Activated CD8-positive, alpha-beta T cell treated with anti-CD3 and anti-CD28 coated beads for 36 hours (primary cell): ENCODE results near the gene TMEM94. TPM values are rescaled to one million over a fixed set of nuclear protein-coding genes. Genes with fewer than 3 reads are reported as not detected.
"Not testable (repeated sequence)": the region's sequence is repeated elsewhere in the genome, so short reads cannot be mapped to it uniquely, and the experiment has no call there.

ENCODE experiments used
- ATAC-seq: fragments of 200-7000 bp; cut with Tn5 transposase; one replicate; pipeline ENCODE4 v1.10.0; 2021; ENCODE audit warnings: mild to moderate bottlenecking, moderate library complexity
- CTCF ChIA-PET: fragments of 350-600 bp; sonication (Branson Sonifier 250); formaldehyde crosslinking; loops from one replicate; lab custom pipeline; 2021; ENCODE audit warnings: antibody characterized with exemption; lab: Charles Lee
- POLR2A ChIA-PET: fragments of 350-600 bp; sonication (Branson Sonifier 250); formaldehyde crosslinking; loops from one replicate; lab custom pipeline; 2021; ENCODE audit warnings: antibody characterized with exemption; lab: Charles Lee
- DNase-seq: peaks from one replicate; pipeline ENCODE4 v3.0.0-alpha.2; 2020
- H3K27ac Mint-ChIP-seq: one replicate; pipeline ENCODE4 v1.8.0; 2021; ENCODE audit warnings: mild to moderate bottlenecking, mixed read lengths
- H3K27me3 Mint-ChIP-seq: one replicate; pipeline ENCODE4 v1.8.0; 2021; ENCODE audit warnings: mixed read lengths
- H3K36me3 Mint-ChIP-seq: one replicate; pipeline ENCODE4 v1.8.0; 2021; ENCODE audit warnings: low read depth, mixed read lengths
- H3K4me1 Mint-ChIP-seq: one replicate; pipeline ENCODE4 v1.8.0; 2021; ENCODE audit warnings: low read depth, mixed read lengths
- H3K4me3 Mint-ChIP-seq: one replicate; pipeline ENCODE4 v1.8.0; 2021; ENCODE audit warnings: mild to moderate bottlenecking, moderate library complexity, mixed read lengths
- H3K9me3 Mint-ChIP-seq: one replicate; pipeline ENCODE4 v1.8.0; 2021; ENCODE audit warnings: mixed read lengths
- intact Hi-C: fragments of 100-400 bp; cut with micrococcal nuclease; formaldehyde crosslinking; loops from one replicate; pipeline ENCODE4 v1.10.0; 2022
- total RNA-seq, 2 experiments: library from RNA; stranded (reverse); gene quantifications; one replicate each; pipeline ENCODE4 v1.2.3, GENCODE V29; 2021
- TF ChIP-seq, protein P1 (sequence below): fragments of 200-600 bp; IDR thresholded peaks from one replicate; pipeline ENCODE4 v1.8.0; 2022; ENCODE audit warnings: antibody characterized with exemption, mild to moderate bottlenecking

TMEM94 gene
- total RNA-seq, 2 experiments from 2014 or later, result 55.3 to 56.4 TPM

DNA sequence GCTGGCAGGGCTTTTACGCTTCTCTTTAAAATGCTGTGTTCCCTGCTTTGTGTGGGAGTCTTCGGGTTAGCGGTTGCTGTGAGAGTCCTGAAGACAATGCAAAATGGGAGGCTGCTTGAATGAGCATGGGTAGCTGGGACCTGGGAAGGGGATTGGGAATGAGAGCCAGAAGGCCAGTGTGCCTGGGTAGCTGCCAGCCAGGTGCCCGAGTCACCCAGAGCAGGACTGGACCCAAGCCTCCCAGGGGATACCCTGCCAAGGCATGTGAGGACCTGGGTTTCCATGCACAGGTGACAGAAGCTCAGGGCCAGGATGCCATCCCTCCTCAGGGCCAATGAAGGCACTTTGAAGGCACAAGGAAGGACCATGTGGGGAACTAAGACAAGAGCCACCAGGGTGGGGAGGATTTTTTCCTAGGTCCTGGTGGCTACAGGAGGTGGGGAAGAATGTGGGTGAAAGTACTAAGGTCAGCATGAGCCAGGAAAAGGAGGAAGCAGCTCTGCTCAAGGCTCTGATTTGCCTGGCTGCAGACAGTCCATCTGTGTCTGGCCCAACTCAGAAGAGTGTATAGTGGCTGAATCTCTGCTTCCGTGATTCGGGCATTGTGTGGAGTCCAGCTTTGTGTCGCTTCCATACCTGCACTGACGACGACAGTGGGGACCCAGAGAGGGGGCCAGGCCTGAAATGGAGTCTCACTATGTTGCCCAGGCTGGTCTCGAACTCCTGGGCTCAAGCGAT is 20.5 kb downstream of the TMEM94 start:
- H3K27ac Mint-ChIP-seq, result no peak overlapping the region
- POLR2A ChIA-PET, result interaction anchor here (1.2 to 1.8 kb wide), 2 partner anchors 19 to 47 kb away, joined by 5 read pairs; no protein-coding TSS in a partner anchor
- intact Hi-C loops, result no loop called here

DNA sequence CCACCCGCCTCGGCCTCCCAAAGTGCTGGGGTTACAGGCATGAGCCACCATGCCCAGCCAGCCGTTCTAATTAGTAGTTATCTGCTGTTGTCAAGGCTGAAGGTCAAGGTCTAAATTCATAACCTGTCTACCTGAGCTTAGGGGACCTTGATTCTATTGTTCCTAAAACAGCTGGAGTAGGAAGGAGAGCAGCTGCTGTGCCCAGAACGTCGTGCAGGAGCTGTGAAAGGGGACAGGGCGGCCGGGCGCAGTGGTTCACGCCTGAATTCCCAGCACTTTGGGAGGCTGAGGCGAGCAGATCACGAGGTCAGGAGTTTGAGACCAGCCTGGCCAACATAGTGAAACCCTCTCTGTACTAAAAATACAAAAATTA is 21.0 kb downstream of the TMEM94 start:
- H3K9me3 Mint-ChIP-seq, H3K4me1 Mint-ChIP-seq, H3K27ac Mint-ChIP-seq, H3K36me3 Mint-ChIP-seq, H3K4me3 Mint-ChIP-seq, H3K27me3 Mint-ChIP-seq, ATAC-seq, DNase-seq, intact Hi-C loops: not testable (repeated sequence)
- POLR2A ChIA-PET, result interaction anchor here (1.2 to 1.8 kb wide), 2 partner anchors 20 to 47 kb away, joined by 5 read pairs; no protein-coding TSS in a partner anchor
- CTCF ChIA-PET, result interaction anchor here (1.3 kb wide), 1 partner anchor 276 kb away, joined by 5 read pairs; no protein-coding TSS in a partner anchor

More for the DNA sequence above, 20.5 kb downstream of the TMEM94 start:
- no peak for ATAC-seq
- DNase-seq, result no peak
- no peaks in the 10 kb centered on the region for H3K27me3 Mint-ChIP-seq
- CTCF ChIA-PET, result interaction anchor here (1.3 kb wide), 1 partner anchor 277 kb away, joined by 5 read pairs; no protein-coding TSS in a partner anchor
- no peaks in the 10 kb centered on the region for H3K9me3 Mint-ChIP-seq
- peaks cover 2% of the 10 kb centered on the region for H3K36me3 Mint-ChIP-seq
- H3K4me1 Mint-ChIP-seq, result no peaks in the 10 kb centered on the region
- TF ChIP-seq, protein P1, sequence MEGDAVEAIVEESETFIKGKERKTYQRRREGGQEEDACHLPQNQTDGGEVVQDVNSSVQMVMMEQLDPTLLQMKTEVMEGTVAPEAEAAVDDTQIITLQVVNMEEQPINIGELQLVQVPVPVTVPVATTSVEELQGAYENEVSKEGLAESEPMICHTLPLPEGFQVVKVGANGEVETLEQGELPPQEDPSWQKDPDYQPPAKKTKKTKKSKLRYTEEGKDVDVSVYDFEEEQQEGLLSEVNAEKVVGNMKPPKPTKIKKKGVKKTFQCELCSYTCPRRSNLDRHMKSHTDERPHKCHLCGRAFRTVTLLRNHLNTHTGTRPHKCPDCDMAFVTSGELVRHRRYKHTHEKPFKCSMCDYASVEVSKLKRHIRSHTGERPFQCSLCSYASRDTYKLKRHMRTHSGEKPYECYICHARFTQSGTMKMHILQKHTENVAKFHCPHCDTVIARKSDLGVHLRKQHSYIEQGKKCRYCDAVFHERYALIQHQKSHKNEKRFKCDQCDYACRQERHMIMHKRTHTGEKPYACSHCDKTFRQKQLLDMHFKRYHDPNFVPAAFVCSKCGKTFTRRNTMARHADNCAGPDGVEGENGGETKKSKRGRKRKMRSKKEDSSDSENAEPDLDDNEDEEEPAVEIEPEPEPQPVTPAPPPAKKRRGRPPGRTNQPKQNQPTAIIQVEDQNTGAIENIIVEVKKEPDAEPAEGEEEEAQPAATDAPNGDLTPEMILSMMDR, result no peak
- H3K4me3 Mint-ChIP-seq, result no peak overlapping the region

DNA sequence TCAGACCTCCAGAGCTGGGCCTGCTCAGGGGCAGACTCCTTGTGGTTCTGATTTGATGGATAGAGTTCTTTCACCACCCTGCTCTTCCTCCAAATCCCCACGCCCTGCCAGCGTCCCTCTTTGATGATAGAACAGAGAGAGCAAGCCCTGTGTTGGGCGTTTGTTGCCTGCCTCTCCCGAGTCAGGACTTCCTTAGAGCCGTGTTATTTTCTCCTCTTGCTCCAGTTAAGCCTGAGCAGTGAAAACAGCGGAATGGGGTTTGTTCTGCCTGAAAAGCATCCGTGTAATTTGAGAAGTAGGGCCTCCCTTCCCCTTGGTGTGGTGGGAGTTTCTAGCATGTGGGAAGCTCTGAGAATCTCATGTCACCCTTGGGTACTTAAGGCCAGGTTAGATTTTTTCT is 22.1 kb downstream of the TMEM94 start:
- intact Hi-C loops, result no loop called here
- H3K27ac Mint-ChIP-seq, result no peak overlapping the region
- ATAC-seq (no peak), DNase-seq (no peak)
- POLR2A ChIA-PET, result no interaction called here
- H3K36me3 Mint-ChIP-seq, result no peaks in the 10 kb centered on the region
- CTCF ChIA-PET, result no interaction called here
- H3K9me3 Mint-ChIP-seq, result no peaks in the 10 kb centered on the region
- H3K4me1 Mint-ChIP-seq, result no peaks in the 10 kb centered on the region
- H3K4me3 Mint-ChIP-seq, result no peak overlapping the region
- H3K27me3 Mint-ChIP-seq, result no peaks in the 10 kb centered on the region
- TF ChIP-seq, protein P1, result no peak

DNA sequence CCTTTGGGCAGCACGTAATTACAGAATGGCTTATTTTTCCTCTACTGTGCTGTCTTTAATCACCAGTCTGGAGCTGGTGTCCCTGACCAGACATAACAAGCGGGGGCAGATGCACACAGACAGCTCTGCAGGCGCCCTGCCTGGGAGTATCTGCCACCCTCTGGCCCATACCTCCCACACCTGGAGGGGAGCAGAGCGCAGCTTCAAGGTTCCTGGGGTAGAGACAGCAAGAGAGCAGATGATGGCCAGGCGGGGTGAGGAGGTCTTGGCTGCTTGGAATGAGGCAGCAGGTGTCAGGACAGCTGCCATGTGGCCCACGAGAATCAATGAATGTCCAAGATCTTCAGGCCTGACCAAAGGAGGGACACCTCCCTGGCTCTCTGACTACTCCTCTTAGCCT is 23.8 kb downstream of the TMEM94 start:
- Mint-ChIP-seq H3K4me1 (no peaks in the 10 kb centered on the region), H3K9me3 (no peaks in the 10 kb centered on the region), H3K27me3 (no peaks in the 10 kb centered on the region), H3K36me3 (no peaks in the 10 kb centered on the region), H3K27ac (no peak overlapping the region), H3K4me3 (no peak overlapping the region)
- no peak for DNase-seq
- POLR2A ChIA-PET, result interaction anchor here (1.2 kb wide), 1 partner anchor 17 kb away, joined by 3 read pairs; no protein-coding TSS in a partner anchor
- TF ChIP-seq, protein P1, result no peak
- intact Hi-C loops, result no loop called here
- CTCF ChIA-PET, result interaction anchor here (1.2 kb wide), 1 partner anchor 23 kb away, joined by 4 read pairs; no protein-coding TSS in a partner anchor
- no peak for ATAC-seq

DNA sequence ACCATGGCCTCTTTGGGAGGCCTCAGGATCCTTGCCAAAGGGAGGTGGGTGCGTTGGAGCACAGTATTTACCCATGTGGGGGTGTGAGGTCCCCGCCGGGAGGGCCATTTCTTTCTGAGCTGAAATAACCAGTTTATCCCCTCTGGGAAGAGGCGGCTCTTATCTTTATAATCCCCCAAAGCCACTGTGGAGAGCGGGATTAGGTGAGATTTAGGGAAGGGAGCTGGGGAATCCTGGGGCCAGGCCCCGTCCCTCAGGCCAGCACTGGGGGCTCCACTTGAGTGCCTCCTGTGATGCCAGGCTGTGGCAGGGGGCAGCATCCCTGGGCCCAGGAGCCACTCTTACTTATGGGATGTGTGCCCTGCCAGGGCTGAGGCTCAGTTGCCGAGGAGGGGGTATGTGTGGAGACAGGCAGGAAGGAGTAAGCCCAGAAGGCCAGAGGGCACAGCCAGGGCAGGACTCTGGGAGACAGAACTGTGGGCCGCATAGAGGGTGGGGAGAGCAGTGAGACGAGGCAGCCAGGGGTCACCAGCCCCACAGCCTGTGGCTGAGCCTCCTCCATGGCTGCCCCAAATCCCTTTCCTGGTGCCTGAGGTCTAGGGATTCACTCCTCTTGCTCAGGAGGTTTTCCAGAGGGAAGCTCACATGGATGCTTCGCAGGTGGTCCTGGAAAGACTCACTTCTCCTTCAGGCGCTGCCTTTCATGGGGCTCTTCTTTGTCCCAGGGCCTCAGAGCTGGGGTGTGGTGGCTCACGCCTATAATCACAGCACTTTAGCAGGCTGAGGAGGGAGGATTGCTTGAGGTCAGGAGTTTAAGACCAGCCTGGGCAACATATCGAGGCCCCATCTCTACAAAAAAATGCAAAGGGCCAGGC is 25.0 kb downstream of the TMEM94 start:
- Mint-ChIP-seq H3K9me3 (no peaks in the 10 kb centered on the region), H3K4me1 (peaks cover 3% of the 10 kb centered on the region), H3K27me3 (no peaks in the 10 kb centered on the region), H3K27ac (no peak overlapping the region), H3K4me3 (no peak overlapping the region), H3K36me3 (no peaks in the 10 kb centered on the region)
- POLR2A ChIA-PET, result interaction anchor here (1.2 to 1.7 kb wide), 2 partner anchors 18 to 35 kb away, joined by 3 to 5 read pairs; no protein-coding TSS in a partner anchor
- CTCF ChIA-PET, result no interaction called here
- TF ChIP-seq, protein P1, result no peak
- DNase-seq (no peak), ATAC-seq (no peak)
- intact Hi-C loops, result no loop called here
